Fibroblast of the aortic adventitia (primary cell): ENCODE results near the gene SYNE1. TPM values are rescaled to one million over a fixed set of nuclear protein-coding genes. Genes with fewer than 3 reads are reported as not detected.
A peak's percentile ranks its signal among the peaks of the same experiment; 100 is the strongest.

Experiments used
- DNase-seq: peaks from one replicate; pipeline ENCODE4 v3.0.0-alpha.2; 2010; ENCODE audit warnings: low read depth
- H3K4me3 ChIP-seq: 2 replicates; pipeline ENCODE4 v1.5.1; 2011; ENCODE audit warnings: low read depth, mild to moderate bottlenecking, control low read depth, low read length, moderate library complexity
- total RNA-seq: library from RNA; depleted of rRNA; stranded (reverse); fragments of >200 nt; gene quantifications from 2 replicates; pipeline ENCODE4 v1.2.3, GENCODE V29; 2012; ENCODE audit warnings: low replicate concordance
- TF ChIP-seq, protein P1 (sequence below): IDR thresholded peaks from 2 replicates; pipeline ENCODE4 v1.5.1; 2011; ENCODE audit warnings: mild to moderate bottlenecking, low read length, control low read depth, inconsistent platforms; ENCODE audit not compliant: insufficient read depth

Gene SYNE1
- total RNA-seq, 1 donor = 193 TPM

DNA sequence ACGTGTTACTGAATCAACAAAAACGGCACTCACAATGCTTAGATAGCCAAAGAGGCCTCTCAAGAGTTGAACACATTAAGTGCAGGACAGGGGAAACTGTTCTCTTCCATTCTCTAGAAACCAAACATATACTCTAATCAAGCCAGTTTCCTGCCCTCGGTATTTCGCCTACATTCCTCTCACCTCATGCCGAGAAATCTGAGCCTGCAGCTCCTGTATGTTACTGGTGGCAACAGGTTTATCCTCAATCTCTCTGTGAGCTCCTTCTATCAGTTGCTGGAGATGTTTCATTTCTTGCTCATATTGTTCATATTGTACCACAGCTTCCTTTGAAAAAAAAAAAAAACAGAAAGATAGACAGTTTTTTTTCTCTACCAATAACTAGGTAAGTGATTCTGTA lies 328.9 kb downstream of the SYNE1 start:
- no peak for DNase-seq
- TF ChIP-seq, protein P1, sequence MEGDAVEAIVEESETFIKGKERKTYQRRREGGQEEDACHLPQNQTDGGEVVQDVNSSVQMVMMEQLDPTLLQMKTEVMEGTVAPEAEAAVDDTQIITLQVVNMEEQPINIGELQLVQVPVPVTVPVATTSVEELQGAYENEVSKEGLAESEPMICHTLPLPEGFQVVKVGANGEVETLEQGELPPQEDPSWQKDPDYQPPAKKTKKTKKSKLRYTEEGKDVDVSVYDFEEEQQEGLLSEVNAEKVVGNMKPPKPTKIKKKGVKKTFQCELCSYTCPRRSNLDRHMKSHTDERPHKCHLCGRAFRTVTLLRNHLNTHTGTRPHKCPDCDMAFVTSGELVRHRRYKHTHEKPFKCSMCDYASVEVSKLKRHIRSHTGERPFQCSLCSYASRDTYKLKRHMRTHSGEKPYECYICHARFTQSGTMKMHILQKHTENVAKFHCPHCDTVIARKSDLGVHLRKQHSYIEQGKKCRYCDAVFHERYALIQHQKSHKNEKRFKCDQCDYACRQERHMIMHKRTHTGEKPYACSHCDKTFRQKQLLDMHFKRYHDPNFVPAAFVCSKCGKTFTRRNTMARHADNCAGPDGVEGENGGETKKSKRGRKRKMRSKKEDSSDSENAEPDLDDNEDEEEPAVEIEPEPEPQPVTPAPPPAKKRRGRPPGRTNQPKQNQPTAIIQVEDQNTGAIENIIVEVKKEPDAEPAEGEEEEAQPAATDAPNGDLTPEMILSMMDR = no peak
- no peak overlapping the region for H3K4me3 ChIP-seq

DNA sequence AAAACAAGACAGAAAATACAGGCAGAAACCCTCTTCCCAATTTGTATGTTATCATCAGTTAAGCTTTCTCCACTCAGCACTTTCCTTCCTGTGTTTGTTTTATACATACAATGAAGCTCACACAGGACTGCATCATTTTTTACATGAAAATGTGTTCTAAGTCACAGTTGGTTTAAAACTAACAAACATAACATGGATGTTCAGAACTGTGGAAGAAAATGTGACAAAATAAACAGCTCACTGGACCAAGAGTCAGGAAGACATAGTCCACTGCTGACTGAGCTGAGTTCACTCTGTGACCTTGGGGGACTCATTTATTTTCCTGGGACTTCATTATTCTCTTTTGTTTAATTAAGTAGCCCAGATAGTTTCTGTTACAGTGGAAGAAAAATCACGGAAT lies 331.5 kb downstream of the SYNE1 start:
- no peak overlapping the region for H3K4me3 ChIP-seq
- TF ChIP-seq, protein P1 = no peak
- no peak for DNase-seq

DNA sequence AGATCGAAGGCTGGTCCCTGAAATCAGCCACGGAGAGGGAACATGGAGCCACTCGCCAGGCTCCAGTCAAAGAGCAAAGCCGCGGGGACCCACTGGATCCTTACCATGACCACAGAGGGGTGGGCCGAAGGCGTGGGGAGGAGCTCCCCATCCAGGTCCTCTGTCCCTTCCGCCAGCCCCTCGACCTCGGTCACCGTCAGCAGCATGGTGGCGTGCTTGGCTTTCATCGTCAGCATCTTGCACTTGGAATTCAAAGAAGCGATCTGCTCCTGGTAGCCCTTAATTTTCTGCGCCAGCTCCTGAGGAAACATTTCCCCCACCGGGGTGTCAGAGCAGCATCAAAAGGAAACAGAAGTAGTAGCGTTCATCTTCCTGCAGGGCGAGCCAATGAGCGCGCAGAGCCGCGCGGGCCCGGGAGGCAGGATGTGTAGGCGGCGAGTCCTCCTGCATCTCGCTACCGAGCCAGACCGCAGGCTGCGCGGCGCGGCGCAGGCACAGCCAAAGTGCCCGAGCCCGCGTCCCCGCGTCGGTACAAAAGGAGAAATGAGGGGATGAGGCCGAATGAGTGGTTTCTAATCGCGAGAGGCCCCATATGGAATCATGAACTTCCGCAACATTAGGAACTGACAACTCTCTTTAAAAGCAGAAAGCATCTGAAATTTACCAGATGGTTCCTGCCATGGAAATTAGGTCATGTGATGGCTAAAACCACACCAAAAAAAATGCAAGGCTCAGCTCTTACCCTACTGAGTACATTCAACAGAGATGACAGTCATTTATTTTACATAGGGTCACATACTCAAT lies 335.2 kb downstream of the SYNE1 start:
- H3K4me3 ChIP-seq = peak overlapping the region; percentile 82
- TF ChIP-seq, protein P1 = peak; percentile 66
- DNase-seq = peak; percentile 85

DNA sequence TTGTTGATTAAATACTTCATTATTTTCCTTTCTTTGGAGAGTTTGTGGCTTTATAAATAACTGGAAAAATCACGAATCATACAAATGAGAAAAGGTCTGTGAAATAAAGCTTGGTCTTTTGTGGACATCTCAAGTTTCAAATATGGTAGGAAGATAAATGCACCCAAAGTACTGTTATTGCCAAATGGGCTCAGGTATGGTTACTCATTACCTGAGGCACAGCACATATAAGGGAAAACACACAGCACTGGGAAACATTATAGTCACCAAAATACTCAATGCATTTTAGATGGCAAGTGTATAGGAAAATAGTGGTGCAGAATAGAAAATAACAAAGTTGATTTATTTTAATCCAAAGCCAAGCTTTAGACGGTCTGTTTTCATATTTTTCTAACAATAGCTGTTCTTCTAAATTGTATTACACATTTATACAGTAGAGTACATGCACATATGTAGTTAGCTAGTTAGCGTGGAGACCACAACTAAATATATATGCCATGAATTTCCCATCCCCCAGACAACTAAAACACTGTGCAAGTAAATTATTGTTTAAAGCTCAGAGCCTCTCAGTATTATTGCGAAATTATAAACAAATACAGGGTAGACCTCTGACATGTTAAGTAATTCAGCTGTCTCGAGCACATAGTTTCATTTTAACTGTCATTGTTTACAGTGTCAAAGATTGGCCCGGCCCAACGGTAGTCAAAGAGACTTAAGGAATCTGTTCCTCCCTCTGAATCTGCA lies 336.0 kb downstream of the SYNE1 start:
- TF ChIP-seq, protein P1 = no peak
- peak; percentile 53 for DNase-seq

DNA sequence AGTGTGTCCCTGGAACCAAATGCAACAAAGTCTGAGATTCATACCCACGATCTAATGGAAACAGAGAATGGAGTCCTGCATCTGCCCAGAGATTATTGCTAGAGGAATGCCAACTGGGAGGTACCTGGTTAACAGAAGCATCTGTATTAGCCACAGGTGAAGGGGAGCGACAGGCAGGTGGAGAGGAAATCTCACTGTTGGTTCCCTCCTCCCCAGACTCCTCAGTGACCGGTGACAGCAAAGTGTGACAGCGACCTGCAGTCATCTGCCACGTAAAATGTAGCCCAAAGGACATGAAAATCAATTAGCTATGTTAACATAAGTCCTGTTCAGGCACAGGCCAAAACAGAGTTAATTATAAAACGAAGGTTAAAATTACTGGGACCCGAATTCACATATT lies 336.6 kb downstream of the SYNE1 start:
- no peak for DNase-seq
- peak overlapping the region; percentile 29 for H3K4me3 ChIP-seq
- TF ChIP-seq, protein P1 = no peak

More for the DNA sequence above, 336.0 kb downstream of the SYNE1 start:
- peak overlapping the region; percentile 82 for H3K4me3 ChIP-seq

DNA sequence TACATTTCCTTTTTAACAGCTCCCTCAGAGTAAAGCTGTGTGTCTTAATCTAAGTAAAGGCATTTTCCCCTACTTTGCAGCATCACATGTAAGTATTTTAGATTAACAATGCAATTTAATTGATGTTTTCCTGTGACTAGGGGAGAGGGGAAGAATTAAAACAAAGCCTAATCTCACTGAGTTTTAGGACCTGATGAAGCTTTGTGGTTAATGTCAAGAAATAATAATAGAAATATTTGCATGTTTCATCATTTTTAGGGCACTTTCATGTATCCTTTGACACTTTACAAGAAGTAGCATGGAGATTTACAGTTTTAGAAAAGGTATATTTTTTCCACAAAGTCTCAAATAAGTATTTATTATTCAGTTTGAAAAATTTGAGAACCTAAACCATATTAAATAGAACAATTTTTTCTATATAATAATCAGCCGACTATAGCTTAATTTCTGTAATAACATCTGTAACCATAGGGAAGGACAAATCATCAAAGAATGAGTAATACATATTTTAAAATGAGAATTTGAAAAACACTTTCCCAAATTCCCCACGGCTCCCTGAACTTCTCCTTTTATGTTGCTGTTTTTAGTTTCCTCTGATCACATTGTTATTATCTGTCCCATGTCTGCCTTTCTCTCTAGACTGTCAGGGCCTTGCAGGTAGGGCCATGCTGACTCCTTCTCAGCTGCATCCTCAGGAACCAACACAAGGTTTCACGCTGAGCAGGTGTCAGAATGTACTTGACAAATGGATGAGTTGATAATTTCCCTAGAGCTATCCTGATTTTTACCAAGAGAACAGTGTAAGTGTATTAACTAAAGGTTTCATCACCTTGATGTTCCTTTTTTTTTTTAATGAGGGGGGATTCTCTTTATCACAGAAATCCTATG lies 338.1 kb downstream of the SYNE1 start:
- H3K4me3 ChIP-seq = no peak overlapping the region
- TF ChIP-seq, protein P1 = no peak
- no peak for DNase-seq
